HG03460 (cell line): ENCODE data around the gene DOCK10.

Experiments
- ATAC-seq: cut with Tn5 transposase; IDR thresholded peaks from one replicate; pipeline ENCODE4 v1.9.1; 2021; ENCODE audit not compliant: unreplicated experiment

DOCK10 gene

GRCh38 chr2:225013425-225014365 is 28.6 kb downstream of the DOCK10 start:
- ATAC-seq: no peak

GRCh38 chr2:225011585-225011984 is 30.7 kb downstream of the DOCK10 start:
- no peak for ATAC-seq

- no peak for ATAC-seq
These were observed 31.5 kb downstream of the DOCK10 start for GRCh38 chr2:225010804-225011203.

GRCh38 chr2:225009768-225010167 is 32.5 kb downstream of the DOCK10 start:
- ATAC-seq: no peak

- ATAC-seq: no peak
These were observed 33.3 kb downstream of the DOCK10 start for GRCh38 chr2:225008935-225009334.

- ATAC-seq: no peak
These were observed 34.0 kb downstream of the DOCK10 start for GRCh38 chr2:225008179-225008856.

- ATAC-seq: no peak
These were observed 35.5 kb downstream of the DOCK10 start for GRCh38 chr2:225006730-225007129.

GRCh38 chr2:225004597-225004996 is 37.7 kb downstream of the DOCK10 start:
- ATAC-seq: no peak

GRCh38 chr2:225002656-225003045 is 39.6 kb downstream of the DOCK10 start:
- ATAC-seq: peak; percentile 89

GRCh38 chr2:225002039-225002655 is 40.1 kb downstream of the DOCK10 start:
- peak; percentile 54 for ATAC-seq

- ATAC-seq: no peak
These were observed 42.5 kb downstream of the DOCK10 start for GRCh38 chr2:224999754-225000153.

- no peak for ATAC-seq
These were observed 42.9 kb downstream of the DOCK10 start for GRCh38 chr2:224999321-224999720.

GRCh38 chr2:224997802-224998201 is 44.5 kb downstream of the DOCK10 start:
- no peak for ATAC-seq

GRCh38 chr2:224995419-224995818 is 46.8 kb downstream of the DOCK10 start:
- no peak for ATAC-seq

- ATAC-seq: no peak
These were observed 47.9 kb downstream of the DOCK10 start for GRCh38 chr2:224994242-224994823.

- no peak for ATAC-seq
These were observed 51.6 kb downstream of the DOCK10 start for GRCh38 chr2:224990710-224991109.

- no peak for ATAC-seq
These were observed 54.5 kb downstream of the DOCK10 start for GRCh38 chr2:224987733-224988132.

GRCh38 chr2:224986477-224986876 is 55.8 kb downstream of the DOCK10 start:
- no peak for ATAC-seq

- ATAC-seq: no peak
These were observed 57.6 kb downstream of the DOCK10 start for GRCh38 chr2:224984637-224985036.

- no peak for ATAC-seq
These were observed 58.3 kb downstream of the DOCK10 start for GRCh38 chr2:224983712-224984554.
